ENCODE results near the gene FOXN4. TPM values are rescaled to one million over a fixed set of nuclear protein-coding genes. Genes with fewer than 3 reads are reported as not detected.

The FOXN4 gene
- total and polyA plus RNA-seq, 2 donors (not counting 3 experiments of a cell fraction or from before 2014, with no cell fraction given), result not detected

- intact Hi-C loops (cut with micrococcal nuclease) (no loop called here), dilution Hi-C loops (cut with MboI; ENCODE audit: extremely low pct_ligation_motif_present, low sequenced_read_pairs) (no loop called here)
- no peak overlapping the region for H3K4me3 ChIP-seq (replicated peaks in 1 of 3; ENCODE audit: insufficient read depth in 1 of 3, low read depth in 1 of 3, low read length in 3 of 3)
- H2AFZ ChIP-seq (ENCODE audit: low read depth, low read length), result no peak overlapping the region
- CTCF ChIA-PET, result no interaction called here
- no peaks in the 10 kb centered on the region for H3K9me3 ChIP-seq (replicated peaks; ENCODE audit: control insufficient read depth, insufficient read depth, low read length)
- no peak overlapping the region for H3K9ac ChIP-seq (replicated peaks; ENCODE audit: extremely low read depth, insufficient read depth, low read length)
- no peak for DNase-seq (ENCODE audit: low read depth, low spot score)
- no peaks in the 10 kb centered on the region for H3K9me1 ChIP-seq (replicated peaks; ENCODE audit: control insufficient read depth, extremely low read depth, insufficient read depth, low read length)
- no peak for FAIRE-seq
- H3K27me3 ChIP-seq (ENCODE audit: control insufficient read depth in 2 of 2, insufficient read depth in 2 of 2, low read length in 2 of 2), result peaks cover 3 to 5% of the 10 kb centered on the region in 2 experiments
- POLR2A ChIA-PET, result no interaction called here
- TF ChIP-seq FOS (IDR thresholded peaks at IDR 0.05; ENCODE audit: borderline replicate concordance, insufficient read depth, low read length), result no peak
- TF ChIP-seq EZH2 (IDR thresholded peaks at IDR 0.05; ENCODE audit: borderline replicate concordance, low read depth, low read length, severe bottlenecking), result no peak
- TF ChIP-seq JUN (IDR thresholded peaks at IDR 0.05; ENCODE audit: borderline replicate concordance, insufficient read depth, insufficient read length, low read depth), result no peak
- TF ChIP-seq POLR2AphosphoS5 (IDR thresholded peaks at IDR 0.05; ENCODE audit: insufficient read depth, low read depth, low read length), result no peak
- no peak for TF ChIP-seq MYC (IDR thresholded peaks at IDR 0.05; ENCODE audit: low read depth, low read length)
- TF ChIP-seq, protein P1, sequence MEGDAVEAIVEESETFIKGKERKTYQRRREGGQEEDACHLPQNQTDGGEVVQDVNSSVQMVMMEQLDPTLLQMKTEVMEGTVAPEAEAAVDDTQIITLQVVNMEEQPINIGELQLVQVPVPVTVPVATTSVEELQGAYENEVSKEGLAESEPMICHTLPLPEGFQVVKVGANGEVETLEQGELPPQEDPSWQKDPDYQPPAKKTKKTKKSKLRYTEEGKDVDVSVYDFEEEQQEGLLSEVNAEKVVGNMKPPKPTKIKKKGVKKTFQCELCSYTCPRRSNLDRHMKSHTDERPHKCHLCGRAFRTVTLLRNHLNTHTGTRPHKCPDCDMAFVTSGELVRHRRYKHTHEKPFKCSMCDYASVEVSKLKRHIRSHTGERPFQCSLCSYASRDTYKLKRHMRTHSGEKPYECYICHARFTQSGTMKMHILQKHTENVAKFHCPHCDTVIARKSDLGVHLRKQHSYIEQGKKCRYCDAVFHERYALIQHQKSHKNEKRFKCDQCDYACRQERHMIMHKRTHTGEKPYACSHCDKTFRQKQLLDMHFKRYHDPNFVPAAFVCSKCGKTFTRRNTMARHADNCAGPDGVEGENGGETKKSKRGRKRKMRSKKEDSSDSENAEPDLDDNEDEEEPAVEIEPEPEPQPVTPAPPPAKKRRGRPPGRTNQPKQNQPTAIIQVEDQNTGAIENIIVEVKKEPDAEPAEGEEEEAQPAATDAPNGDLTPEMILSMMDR (IDR thresholded peaks at IDR 0.05; ENCODE audit: extremely low read depth in 1 of 2, insufficient read depth in 1 of 2, low read depth in 1 of 2, low read length in 2 of 2), result no peak
- TF ChIP-seq POLR2A (IDR thresholded peaks at IDR 0.05; ENCODE audit: low read depth, low read length), result no peak
- TF ChIP-seq MAX (IDR thresholded peaks at IDR 0.05; ENCODE audit: insufficient read depth, insufficient read length), result no peak
- no peak for TF ChIP-seq GATA2 (IDR thresholded peaks at IDR 0.05; ENCODE audit: insufficient read depth, insufficient read length, low read depth, low read length)
- H3K36me3 ChIP-seq (ENCODE audit: control insufficient read depth in 2 of 2, extremely low read depth in 1 of 2, insufficient read depth in 2 of 2, low read length in 2 of 2), result no peaks in the 10 kb centered on the region
- H3K4me1 ChIP-seq (ENCODE audit: control insufficient read depth, extremely low read depth, insufficient read depth, low read length), result no peaks in the 10 kb centered on the region
- H3K4me2 ChIP-seq (ENCODE audit: insufficient read depth, low read length), result no peak overlapping the region
- no peaks in the 10 kb centered on the region for H4K20me1 ChIP-seq (replicated peaks; ENCODE audit: control insufficient read depth, extremely low read depth, insufficient read depth, low read length)
- no TSS peak for BruUV-seq (replicated peaks)
- H3K79me2 ChIP-seq (ENCODE audit: control insufficient read depth, insufficient read depth, low read length), result no peaks in the 10 kb centered on the region
- no peak overlapping the region for H3K27ac ChIP-seq (ENCODE audit: insufficient read depth, low read depth, low read length)
These were observed 22.4 kb downstream of the FOXN4 start for GRCh38 chr12:109286652-109287051.

Measured in endothelial cell of umbilical vein (primary cell).